ENCODE results near the gene RGS9.

RGS9 gene

GRCh38 chr17:65139101-65139764 lies 2.1 kb downstream of the RGS9 start:
- no peak for TF ChIP-seq CTCF (IDR thresholded peaks at IDR 0.05; ENCODE audit: low read depth, low read length)
- DNase-seq (ENCODE audit: low read depth in 2 of 2): no peak
- no peak overlapping the region for H3K4me3 ChIP-seq (replicated peaks in 1 of 2; ENCODE audit: low read depth in 2 of 2, low read length in 2 of 2)

GRCh38 chr17:65142247-65142646 lies 5.1 kb downstream of the RGS9 start:
- no peak for TF ChIP-seq CTCF (IDR thresholded peaks at IDR 0.05; ENCODE audit: low read depth, low read length)
- no peak overlapping the region for H3K4me3 ChIP-seq (replicated peaks in 1 of 2; ENCODE audit: low read depth in 2 of 2, low read length in 2 of 2)
- no peak for DNase-seq (ENCODE audit: low read depth in 2 of 2)

- no peak for DNase-seq (ENCODE audit: low read depth in 2 of 2)
- H3K4me3 ChIP-seq (replicated peaks in 1 of 2; ENCODE audit: low read depth in 2 of 2, low read length in 2 of 2): no peak overlapping the region
- no peak for TF ChIP-seq CTCF (IDR thresholded peaks at IDR 0.05; ENCODE audit: low read depth, low read length)
These were observed 6.9 kb downstream of the RGS9 start for GRCh38 chr17:65143889-65144604.

- no peak for DNase-seq (ENCODE audit: low read depth in 2 of 2)
- no peak for TF ChIP-seq CTCF (IDR thresholded peaks at IDR 0.05; ENCODE audit: low read depth, low read length)
- no peak overlapping the region for H3K4me3 ChIP-seq (replicated peaks in 1 of 2; ENCODE audit: low read depth in 2 of 2, low read length in 2 of 2)
These were observed 8.6 kb downstream of the RGS9 start for GRCh38 chr17:65145743-65146142.

- DNase-seq (ENCODE audit: low read depth in 2 of 2): no peak
- TF ChIP-seq CTCF (IDR thresholded peaks at IDR 0.05; ENCODE audit: low read depth, low read length): no peak
- no peak overlapping the region for H3K4me3 ChIP-seq (replicated peaks in 1 of 2; ENCODE audit: low read depth in 2 of 2, low read length in 2 of 2)
These were observed 10.8 kb downstream of the RGS9 start for GRCh38 chr17:65147955-65148354.

GRCh38 chr17:65154770-65155589 lies 17.8 kb downstream of the RGS9 start:
- peak in 1 of 2 donors; percentile 72 for DNase-seq (ENCODE audit: low read depth in 2 of 2)
- no peak for TF ChIP-seq CTCF (IDR thresholded peaks at IDR 0.05; ENCODE audit: low read depth, low read length)
- H3K4me3 ChIP-seq (replicated peaks in 1 of 2; ENCODE audit: low read depth in 2 of 2, low read length in 2 of 2): no peak overlapping the region

All from cardiac fibroblast (primary cell).